Endothelial cell of umbilical vein (primary cell): ENCODE measurements around the gene CARHSP1. TPM values are rescaled to one million over a fixed set of nuclear protein-coding genes. Genes with fewer than 3 reads are reported as not detected.
"Not testable (repeated sequence)": the region's sequence is repeated elsewhere in the genome, so short reads cannot be mapped to it uniquely, and the experiment has no call there.

Source experiments
- Bru-seq: library from RNA; stranded (reverse); fragments of 400-500 nt; gene quantifications from one replicate; lab custom pipeline; 2021; lab: Mats Ljungman, UMichigan
- BruChase-seq, 2 experiments: library from RNA; stranded (reverse); fragments of 400-500 nt; gene quantifications; one replicate each; lab custom pipeline; 2021; lab: Mats Ljungman, UMichigan
- BruUV-seq: library from RNA; stranded (reverse); fragments of 400-500 nt; replicated peaks from 2 replicates; lab custom pipeline; 2021; lab: Mats Ljungman, UMichigan
- CTCF ChIA-PET: fragments of 300-600, 350-600 bp; sonication (Branson Sonifier 250); formaldehyde crosslinking; loops from one replicate; lab custom pipeline; 2021; ENCODE audit warnings: antibody characterized with exemption, inconsistent platforms; lab: Charles Lee
- POLR2A ChIA-PET: fragments of 300-600, 350-600 bp; sonication (Branson Sonifier 250); formaldehyde crosslinking; loops from one replicate; lab custom pipeline; 2021; ENCODE audit warnings: antibody characterized with exemption, inconsistent platforms; lab: Charles Lee
- DNase-seq: peaks from one replicate; pipeline ENCODE4 v3.0.0-alpha.2; 2011; ENCODE audit warnings: low read depth, low spot score
- FAIRE-seq: peaks from 2 replicates; lab custom pipeline; 2011; peaks lifted over from hg19 to GRCh38; lab: Jason Lieb, UNC
- H2AFZ ChIP-seq: 2 replicates; pipeline ENCODE4 v1.6.0; 2012; ENCODE audit warnings: low read depth, low read length, control low read depth, inconsistent platforms
- H3K27ac ChIP-seq: 2 replicates; pipeline ENCODE4 v1.5.1; 2011; ENCODE audit warnings: low read depth, mild to moderate bottlenecking, control low read depth, low read length, moderate library complexity; ENCODE audit not compliant: insufficient read depth
- H3K27me3 ChIP-seq, 2 experiments: 2 replicates each; pipeline versions ENCODE4 v1.6.0 to v1.6.1; 2011; ENCODE audit warnings: low read length in 2 of 2, mixed read lengths in 1 of 2; ENCODE audit not compliant: control insufficient read depth in 2 of 2, insufficient read depth in 2 of 2
- H3K36me3 ChIP-seq, 2 experiments: 2 replicates in 1 of 2; 3 replicates in 1 of 2; pipeline ENCODE4 v1.5.1; 2011; ENCODE audit warnings: low read length in 2 of 2, mild to moderate bottlenecking in 1 of 2, moderate library complexity in 1 of 2; ENCODE audit not compliant: control insufficient read depth in 2 of 2, insufficient read depth in 2 of 2; ENCODE audit errors: extremely low read depth in 1 of 2
- H3K4me1 ChIP-seq: 3 replicates; pipeline ENCODE4 v1.5.1; 2011; ENCODE audit warnings: mild to moderate bottlenecking, low read length; ENCODE audit not compliant: control insufficient read depth, insufficient read depth; ENCODE audit errors: extremely low read depth
- H3K4me2 ChIP-seq: 2 replicates; pipeline ENCODE4 v1.6.1; 2011; ENCODE audit warnings: low read length, control low read depth, mixed read lengths; ENCODE audit not compliant: insufficient read depth
- H3K4me3 ChIP-seq, 3 experiments: fragments of 200-600 bp in 1 of 3; sonication (generic), shearing (Covaris generic) in 1 of 3; replicated peaks in 1 of 3; 2 replicates each; pipeline ENCODE4 v1.5.1; 2011 to 2016; ENCODE audit warnings: control low read depth in 3 of 3, low read length in 3 of 3, mild to moderate bottlenecking in 2 of 3, inconsistent platforms in 1 of 3, low read depth in 1 of 3, moderate library complexity in 1 of 3; ENCODE audit not compliant: insufficient read depth in 1 of 3
- H3K79me2 ChIP-seq: 2 replicates; pipeline ENCODE4 v1.6.0; 2012; ENCODE audit warnings: low read length, inconsistent platforms; ENCODE audit not compliant: control insufficient read depth, insufficient read depth
- H3K9ac ChIP-seq: replicated peaks from 2 replicates; pipeline ENCODE3; 2011; ENCODE audit warnings: low read length, control low read depth; ENCODE audit not compliant: insufficient read depth; ENCODE audit errors: extremely low read depth
- H3K9me1 ChIP-seq: replicated peaks from 3 replicates; pipeline ENCODE4 v1.6.0; 2011; ENCODE audit warnings: mild to moderate bottlenecking, low read length; ENCODE audit not compliant: control insufficient read depth, insufficient read depth; ENCODE audit errors: extremely low read depth
- H3K9me3 ChIP-seq: replicated peaks from 2 replicates; pipeline ENCODE4 v1.5.1; 2012; ENCODE audit warnings: low read length, inconsistent platforms; ENCODE audit not compliant: control insufficient read depth, insufficient read depth
- H4K20me1 ChIP-seq: replicated peaks from 2 replicates; pipeline ENCODE3; 2011; ENCODE audit warnings: mild to moderate bottlenecking, low read length; ENCODE audit not compliant: control insufficient read depth, insufficient read depth; ENCODE audit errors: extremely low read depth
- JUN ChIP-seq: IDR thresholded peaks from 2 replicates; pipeline ENCODE4 v1.6.1; 2011; ENCODE audit warnings: borderline replicate concordance, low read depth; ENCODE audit not compliant: insufficient read length, insufficient read depth
- POLR2A ChIP-seq: IDR thresholded peaks from 2 replicates; pipeline ENCODE4 v1.6.1; 2012; ENCODE audit warnings: low read depth, mild to moderate bottlenecking, control low read depth, low read length
- POLR2AphosphoS5 ChIP-seq: IDR thresholded peaks from 2 replicates; pipeline ENCODE4 v1.6.1; 2012; ENCODE audit warnings: low read depth, mild to moderate bottlenecking, control low read depth, low read length, moderate library complexity; ENCODE audit not compliant: insufficient read depth
- dilution Hi-C: fragments of 300-500 bp; cut with MboI; formaldehyde crosslinking; loops from one replicate; pipeline ENCODE4 v1.15.0; 2019; ENCODE audit warnings: low sequenced_read_pairs; ENCODE audit not compliant: extremely low pct_ligation_motif_present
- intact Hi-C: fragments of 100-400 bp; cut with micrococcal nuclease; formaldehyde crosslinking; loops from one replicate; pipeline ENCODE4 v1.10.0; 2022
- long read RNA-seq: library from polyadenylated mRNA; stranded (forward); transcript quantifications from one replicate; pipeline ENCODE4 v2.0.0, GENCODE V29; 2021
- polyA minus RNA-seq, 3 experiments: library from RNA; depleted of rRNA, polyadenylated mRNA; stranded (reverse); fragments of >200 nt; gene quantifications; 1 replicate in 1 of 3; 2 replicates in 2 of 3; pipeline ENCODE4 v1.2.3, GENCODE V29; 2011
- polyA plus RNA-seq, 4 experiments: library from polyadenylated mRNA; depleted of rRNA in 3 of 4; stranded (reverse) in 3 of 4; unstranded in 1 of 4; fragments of >200 nt; gene quantifications; 2 replicates each; pipeline versions ENCODE4 v1.2.1 to v1.2.3, GENCODE V29; 2011 to 2012; ENCODE audit warnings: missing spikeins in 1 of 4
- total RNA-seq: library from RNA; stranded (reverse); gene quantifications from 2 replicates; pipeline ENCODE4 v1.2.3, GENCODE V29; 2021

Gene CARHSP1
- total RNA-seq: 69.2 and 72.5 TPM in 2 replicates
- polyA plus RNA-seq: 64.9 and 88.5 TPM in 2 replicates
- 61.1 and 74.8 TPM in 2 replicates for polyA plus RNA-seq (2011; cell fraction: cytosol; rRNA removed)
- polyA plus RNA-seq (2011; cell fraction: nucleus; rRNA removed): 28.6 and 35.8 TPM in 2 replicates
- polyA plus RNA-seq (2012): 54.8 and 68.0 TPM in 2 replicates
- 56.8 and 88.0 TPM in 2 replicates for polyA minus RNA-seq
- 116 TPM for polyA minus RNA-seq (2011; cell fraction: cytosol; rRNA and poly(A)+ RNA removed)
- 7.9 and 9.0 TPM in 2 replicates for polyA minus RNA-seq (2011; cell fraction: nucleus; rRNA and poly(A)+ RNA removed)
- percentile 61 among the genes with signal in this experiment for Bru-seq, nascent RNA
- percentile 77 among the genes with signal in this experiment for BruChase-seq, experiment 1, labeled RNA remaining after a 6-hour chase
- BruChase-seq, experiment 2, labeled RNA remaining after a 2-hour chase: percentile 65 among the genes with signal in this experiment
- long read RNA-seq, transcript CARHSP1-201 (4 exons, 746 nt): major isoform, 121 of 226 reads
- long read RNA-seq, partial matches to known transcripts: 5 of 226 reads
- long read RNA-seq, other reads (novel, unspliced or antisense): 97 of 226 reads

DNA sequence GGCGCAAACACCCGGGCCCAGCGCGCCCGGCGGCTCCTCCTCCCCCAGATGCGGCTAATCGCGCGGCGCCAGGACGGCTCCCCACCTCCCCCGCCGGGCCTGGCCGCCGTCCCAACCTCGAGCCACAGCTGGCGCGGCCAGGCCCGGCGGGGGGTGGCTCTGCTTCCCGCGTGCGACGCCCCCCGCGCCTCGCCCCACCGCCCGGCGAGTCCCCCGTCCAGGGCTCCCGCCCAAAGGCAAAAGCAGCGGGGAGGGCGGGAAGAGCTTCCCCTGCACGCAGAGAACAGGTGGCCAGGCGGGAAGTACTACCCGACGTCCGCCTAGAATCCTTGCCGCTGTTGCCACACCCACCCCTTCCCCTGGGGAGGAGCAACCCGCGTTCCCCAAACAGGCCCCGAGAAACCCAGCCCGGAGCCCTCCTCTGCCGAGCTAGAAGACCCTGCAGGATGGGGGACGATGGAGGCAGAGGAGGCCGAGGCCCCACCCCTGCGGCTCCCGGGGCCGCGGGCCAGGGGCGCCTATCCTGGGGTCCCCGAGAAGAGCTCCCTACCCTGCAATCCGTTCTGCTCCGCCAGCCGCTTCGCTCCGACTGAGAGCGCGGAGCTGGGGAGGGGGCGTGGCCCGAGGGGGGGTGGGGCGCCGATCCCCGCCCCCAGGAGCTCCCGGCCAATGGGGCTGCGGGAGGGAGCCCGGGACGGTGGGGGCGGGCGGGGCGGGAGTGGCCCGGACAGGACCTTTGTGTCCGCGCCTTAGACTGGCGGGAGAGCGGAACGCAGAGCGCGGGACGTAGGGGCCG is at the start of gene CARHSP1:
Gene CARHSP1, minus strand, starts transcription at position 591 of the 796 bp plus-strand sequence. CDS start 9,678 bp downstream, outside the sequence.
- H3K27ac ChIP-seq: peak within 1 kb of the TSS; percentile 64
- H4K20me1 ChIP-seq: no peaks in the 10 kb centered on the region
- no peaks in the 10 kb centered on the region for H3K9me1 ChIP-seq
- peaks cover 20% of the 10 kb centered on the region for H3K4me1 ChIP-seq
- intact Hi-C loops: loop anchor here (1.0 to 5.0 kb wide), 4 partner anchors 18 to 301 kb away; partner anchors contain the start of genes PMM2 and TMEM186
- H3K9ac ChIP-seq: peak within 1 kb of the TSS; percentile 60
- no peaks in the 10 kb centered on the region for H3K36me3 ChIP-seq
- no peaks in the 10 kb centered on the region for H3K9me3 ChIP-seq
- dilution Hi-C loops: no loop called here
- ChIA-PET CTCF (interaction anchor here (0.6 to 8.0 kb wide), 16 partner anchors 12 to 988 kb away, joined by 3 to 67 read pairs (median 4); partner anchors contain the start of genes LITAFD, PMM2 and TMEM186), POLR2A (interaction anchor here (0.6 to 1.4 kb wide), 7 partner anchors 10 to 72 kb away, joined by 3 to 9 read pairs (median 4); no protein-coding TSS in a partner anchor)
- TF ChIP-seq POLR2AphosphoS5 (peak; percentile 64), POLR2A (peak; percentile 72), JUN (no peak)
- H3K27me3 ChIP-seq: no peaks in the 10 kb centered on the region
- peak within 1 kb of the TSS; percentile 71 for H2AFZ ChIP-seq
- FAIRE-seq: peak; percentile 83
- peak within 1 kb of the TSS; percentile 87 for H3K4me2 ChIP-seq
- peak; percentile 92 for DNase-seq
- H3K4me3 ChIP-seq: peak within 1 kb of the TSS; percentile 60 to 80 (median 75)
- peaks cover 38% of the 10 kb centered on the region for H3K79me2 ChIP-seq
- BruUV-seq: no TSS peak

DNA sequence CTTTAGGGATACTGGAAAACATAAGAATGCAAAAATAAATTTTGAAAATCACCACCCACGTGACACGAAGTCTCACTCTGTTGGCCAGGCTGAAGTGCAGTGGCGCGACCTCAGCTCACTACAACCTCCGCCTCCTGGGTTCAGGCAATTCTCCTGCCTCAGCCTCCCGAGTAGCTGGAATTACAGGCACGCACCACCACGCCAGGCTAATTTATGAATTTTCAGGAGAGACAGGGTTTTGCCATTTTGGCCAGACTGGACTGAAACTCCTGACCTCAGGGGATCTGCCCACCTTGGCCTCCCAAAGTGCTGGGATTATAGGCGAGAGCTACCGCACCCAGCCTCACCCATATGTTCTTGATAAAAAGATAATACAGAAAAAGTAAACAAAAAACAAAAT is 48.5 kb upstream of the CARHSP1 start:
- H3K27me3 ChIP-seq, dilution Hi-C loops, CTCF ChIA-PET, BruUV-seq, H3K4me2 ChIP-seq, H3K9me1 ChIP-seq, POLR2A ChIA-PET, FAIRE-seq, H4K20me1 ChIP-seq, DNase-seq, intact Hi-C loops, H3K9ac ChIP-seq, H3K9me3 ChIP-seq, H3K4me3 ChIP-seq, H3K4me1 ChIP-seq, H2AFZ ChIP-seq, H3K27ac ChIP-seq: not testable (repeated sequence)
- H3K36me3 ChIP-seq: peaks cover 18 to 34% of the 10 kb centered on the region in 2 experiments
- peaks cover 20% of the 10 kb centered on the region for H3K79me2 ChIP-seq
